Renal pelvis (tissue), 4 donors: ENCODE data around the gene ATP8A2. TPM values are rescaled to one million over a fixed set of nuclear protein-coding genes. Genes with fewer than 3 reads are reported as not detected.
A peak's percentile ranks its signal among the peaks of the same experiment; 100 is the strongest.

Source experiments
- DNase-seq: peaks from one replicate; pipeline ENCODE4 v3.0.0-alpha.2; 2013
- polyA plus RNA-seq, 3 donors: library from polyadenylated mRNA; unstranded; fragments of 120-200 nt; gene quantifications; one replicate each; pipeline ENCODE4 v1.2.1, GENCODE V29; 2013; ENCODE audit not compliant: insufficient read length in 3 of 3

Gene ATP8A2
- polyA plus RNA-seq, 3 donors = 4.8 to 5.4 (median 5.1) TPM

GRCh38 chr13:25683056-25683455 is 311.3 kb downstream of the ATP8A2 start:
- no peak for DNase-seq

GRCh38 chr13:25683662-25684370 is 312.0 kb downstream of the ATP8A2 start:
- no peak for DNase-seq

- DNase-seq = no peak
These were observed 312.7 kb downstream of the ATP8A2 start for GRCh38 chr13:25684491-25684890.

GRCh38 chr13:25686831-25687470 is 315.2 kb downstream of the ATP8A2 start:
- DNase-seq = no peak

GRCh38 chr13:25687471-25688225 is 315.9 kb downstream of the ATP8A2 start:
- DNase-seq = no peak

- no peak for DNase-seq
These were observed 316.8 kb downstream of the ATP8A2 start for GRCh38 chr13:25688536-25688935.

GRCh38 chr13:25689539-25689938 is 317.8 kb downstream of the ATP8A2 start:
- no peak for DNase-seq

- DNase-seq = no peak
These were observed 318.8 kb downstream of the ATP8A2 start for GRCh38 chr13:25690582-25690981.

GRCh38 chr13:25691654-25692053 is 319.9 kb downstream of the ATP8A2 start:
- DNase-seq = no peak

GRCh38 chr13:25692099-25692498 is 320.3 kb downstream of the ATP8A2 start:
- DNase-seq = peak; percentile 49

- no peak for DNase-seq
These were observed 327.3 kb downstream of the ATP8A2 start for GRCh38 chr13:25699056-25699455.

GRCh38 chr13:25699600-25699999 is 327.8 kb downstream of the ATP8A2 start:
- DNase-seq = no peak

- DNase-seq = no peak
These were observed 329.5 kb downstream of the ATP8A2 start for GRCh38 chr13:25701304-25701703.

- DNase-seq = no peak
These were observed 330.6 kb downstream of the ATP8A2 start for GRCh38 chr13:25702386-25702785.

GRCh38 chr13:25707726-25708125 is 336.0 kb downstream of the ATP8A2 start:
- DNase-seq = peak; percentile 30

- DNase-seq = no peak
These were observed 336.5 kb downstream of the ATP8A2 start for GRCh38 chr13:25708268-25708667.

- DNase-seq = no peak
These were observed 337.3 kb downstream of the ATP8A2 start for GRCh38 chr13:25709088-25709487.

GRCh38 chr13:25715760-25716159 is 344.0 kb downstream of the ATP8A2 start:
- no peak for DNase-seq

GRCh38 chr13:25717666-25718197 is 346.0 kb downstream of the ATP8A2 start:
- no peak for DNase-seq

- no peak for DNase-seq
These were observed 347.9 kb downstream of the ATP8A2 start for GRCh38 chr13:25719666-25720065.

- DNase-seq = no peak
These were observed 351.1 kb downstream of the ATP8A2 start for GRCh38 chr13:25722893-25723292.

- DNase-seq = no peak
These were observed 353.3 kb downstream of the ATP8A2 start for GRCh38 chr13:25725104-25725503.

GRCh38 chr13:25727250-25727649 is 355.5 kb downstream of the ATP8A2 start:
- no peak for DNase-seq
